ENCODE data around the gene TMCC1. TPM values are rescaled to one million over a fixed set of nuclear protein-coding genes. Genes with fewer than 3 reads are reported as not detected.
"Not testable (repeated sequence)": the region's sequence is repeated elsewhere in the genome, so short reads cannot be mapped to it uniquely, and the experiment has no call there.

TMCC1 gene
- total and polyA plus RNA-seq, 10 of the 15 experiments (the other 5 are each of a cell fraction or from before 2014, with no cell fraction given): 2.3 to 21.1 (median 8.4) TPM

DNA sequence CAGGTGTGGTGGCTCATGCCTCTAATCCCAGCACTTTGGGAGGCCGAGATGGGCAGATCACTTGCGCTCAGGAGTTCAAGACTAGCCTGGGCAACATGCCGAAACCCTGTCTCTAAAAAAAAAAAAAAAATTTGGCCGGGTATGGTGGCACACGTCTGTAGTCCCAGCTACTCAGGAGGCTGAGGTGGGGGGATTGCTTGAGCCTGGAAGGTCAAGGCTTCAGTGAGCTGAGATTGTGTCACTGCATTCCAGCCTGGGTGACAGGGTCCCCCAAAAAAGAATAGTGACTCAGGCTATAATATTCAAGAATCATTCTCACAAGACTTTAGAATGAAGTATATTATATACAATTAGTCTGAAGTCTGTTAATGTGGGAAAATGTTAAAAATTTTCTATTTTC, 216.5 kb downstream of the TMCC1 start (continued):
- TF ChIP-seq, protein P1, sequence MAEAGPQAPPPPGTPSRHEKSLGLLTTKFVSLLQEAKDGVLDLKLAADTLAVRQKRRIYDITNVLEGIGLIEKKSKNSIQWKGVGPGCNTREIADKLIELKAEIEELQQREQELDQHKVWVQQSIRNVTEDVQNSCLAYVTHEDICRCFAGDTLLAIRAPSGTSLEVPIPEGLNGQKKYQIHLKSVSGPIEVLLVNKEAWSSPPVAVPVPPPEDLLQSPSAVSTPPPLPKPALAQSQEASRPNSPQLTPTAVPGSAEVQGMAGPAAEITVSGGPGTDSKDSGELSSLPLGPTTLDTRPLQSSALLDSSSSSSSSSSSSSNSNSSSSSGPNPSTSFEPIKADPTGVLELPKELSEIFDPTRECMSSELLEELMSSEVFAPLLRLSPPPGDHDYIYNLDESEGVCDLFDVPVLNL (IDR thresholded peaks at IDR 0.05; ENCODE audit: low read depth, low read length): no peak
- TF ChIP-seq CBX3 (IDR thresholded peaks at IDR 0.05; ENCODE audit: borderline replicate concordance, low read depth): no peak
- no peak for TF ChIP-seq RUNX3 (IDR thresholded peaks at IDR 0.05; ENCODE audit: low read length)
- TF ChIP-seq EGR1 (IDR thresholded peaks at IDR 0.05; ENCODE audit: borderline replicate concordance in 1 of 2, low read depth in 2 of 2, low read length in 2 of 2): no peak
- TF ChIP-seq HDAC6 (IDR thresholded peaks at IDR 0.05; ENCODE audit: unreplicated experiment): no peak
- no peak for TF ChIP-seq IKZF2 (IDR thresholded peaks at IDR 0.05)

DNA sequence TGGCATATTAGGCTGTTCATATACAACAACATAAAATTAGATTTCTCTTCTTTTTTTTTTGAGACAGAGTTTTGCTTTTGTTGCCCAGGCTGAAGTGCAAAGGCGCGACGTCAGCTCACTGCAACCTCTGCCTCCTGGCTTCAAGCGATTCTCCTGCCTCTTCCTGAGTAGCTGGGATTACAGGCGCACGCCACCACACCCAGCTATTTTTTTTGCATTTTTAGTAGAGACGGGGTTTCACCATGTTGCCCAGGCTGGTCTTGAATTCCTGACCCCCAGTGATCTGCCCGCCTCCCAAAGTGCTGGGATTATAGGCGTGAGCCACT, 218.8 kb downstream of the TMCC1 start:
- 51% methylated on average over 9 of the region's 9 CpGs for WGBS (ENCODE audit: insufficient coverage, insufficient replicate concordance, low lambda C conversion rate, missing lambda C conversion rate)
- CTCF ChIA-PET: interaction anchor here (0.7 to 4.0 kb wide), 5 partner anchors 9 to 184 kb away, joined by 3 to 18 read pairs (median 4); no protein-coding TSS in a partner anchor
- H3K27ac ChIP-seq (ENCODE audit: control insufficient read depth, insufficient read depth); H3K36me3 ChIP-seq (ENCODE audit: control insufficient read depth in 2 of 2, insufficient read depth in 2 of 2, low read length in 1 of 2); FAIRE-seq; in situ Hi-C loops (cut with MboI); H2AFZ ChIP-seq (ENCODE audit: control insufficient read depth, low read depth, low read length); H3K9me3 ChIP-seq (replicated peaks; ENCODE audit: control insufficient read depth, insufficient read depth, low read length); BruUV-seq (replicated peaks); H4K20me1 ChIP-seq (ENCODE audit: control insufficient read depth, insufficient read depth); H3K27me3 ChIP-seq (replicated peaks in 1 of 2; ENCODE audit: control insufficient read depth in 2 of 2, insufficient read depth in 2 of 2, low read length in 1 of 2); H3K4me1 ChIP-seq (ENCODE audit: control insufficient read depth, insufficient read depth, low read length); H3K4me2 ChIP-seq (ENCODE audit: control insufficient read depth, insufficient read depth); DNase-seq (ENCODE audit: low read depth, low spot score); intact Hi-C loops (cut with micrococcal nuclease; ENCODE audit: unreplicated experiment); ATAC-seq; H3K79me2 ChIP-seq (ENCODE audit: control insufficient read depth, insufficient read depth, low read length); H3K9ac ChIP-seq (ENCODE audit: control insufficient read depth, insufficient read depth, low read length); H3K4me3 ChIP-seq: not testable (repeated sequence)
- POLR2A ChIA-PET: interaction anchor here (0.6 to 1.0 kb wide), 2 partner anchors 135 to 218 kb away, joined by 3 read pairs; no protein-coding TSS in a partner anchor
- RAD21 ChIA-PET (ENCODE audit: unreplicated experiment): interaction anchor here (1.2 to 2.1 kb wide), 2 partner anchors 11 to 17 kb away, joined by 4 to 5 read pairs; no protein-coding TSS in a partner anchor
- SMC1A ChIA-PET (ENCODE audit: uncharacterized antibody, unreplicated experiment): interaction anchor here (0.8 to 1.9 kb wide), 6 partner anchors 9 to 184 kb away, joined by 3 to 5 read pairs (median 4); no protein-coding TSS in a partner anchor
- TF ChIP-seq, protein P2, sequence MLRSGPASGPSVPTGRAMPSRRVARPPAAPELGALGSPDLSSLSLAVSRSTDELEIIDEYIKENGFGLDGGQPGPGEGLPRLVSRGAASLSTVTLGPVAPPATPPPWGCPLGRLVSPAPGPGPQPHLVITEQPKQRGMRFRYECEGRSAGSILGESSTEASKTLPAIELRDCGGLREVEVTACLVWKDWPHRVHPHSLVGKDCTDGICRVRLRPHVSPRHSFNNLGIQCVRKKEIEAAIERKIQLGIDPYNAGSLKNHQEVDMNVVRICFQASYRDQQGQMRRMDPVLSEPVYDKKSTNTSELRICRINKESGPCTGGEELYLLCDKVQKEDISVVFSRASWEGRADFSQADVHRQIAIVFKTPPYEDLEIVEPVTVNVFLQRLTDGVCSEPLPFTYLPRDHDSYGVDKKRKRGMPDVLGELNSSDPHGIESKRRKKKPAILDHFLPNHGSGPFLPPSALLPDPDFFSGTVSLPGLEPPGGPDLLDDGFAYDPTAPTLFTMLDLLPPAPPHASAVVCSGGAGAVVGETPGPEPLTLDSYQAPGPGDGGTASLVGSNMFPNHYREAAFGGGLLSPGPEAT (IDR thresholded peaks at IDR 0.05; ENCODE audit: low read depth): 0 out of 2 replicates have a peak, but pooled peaks have one; percentile 2

Data from GM12878 (cell line).